Stimulated activated CD8-positive, alpha-beta memory T cell treated with anti-CD3 and anti-CD28 coated beads, Interleukin-12 subunit alpha, Interleukin-12 subunit beta, amount 100 ng/mL, for 24 hours (primary cell): ENCODE results near the gene USP33.
"Not testable (repeated sequence)": the region's sequence is repeated elsewhere in the genome, so short reads cannot be mapped to it uniquely, and the experiment has no call there.

ENCODE experiments used
- DNase-seq: peaks from one replicate; pipeline ENCODE4 v3.0.0-alpha.2; 2020; ENCODE audit errors: extremely low read depth

USP33 gene

DNA sequence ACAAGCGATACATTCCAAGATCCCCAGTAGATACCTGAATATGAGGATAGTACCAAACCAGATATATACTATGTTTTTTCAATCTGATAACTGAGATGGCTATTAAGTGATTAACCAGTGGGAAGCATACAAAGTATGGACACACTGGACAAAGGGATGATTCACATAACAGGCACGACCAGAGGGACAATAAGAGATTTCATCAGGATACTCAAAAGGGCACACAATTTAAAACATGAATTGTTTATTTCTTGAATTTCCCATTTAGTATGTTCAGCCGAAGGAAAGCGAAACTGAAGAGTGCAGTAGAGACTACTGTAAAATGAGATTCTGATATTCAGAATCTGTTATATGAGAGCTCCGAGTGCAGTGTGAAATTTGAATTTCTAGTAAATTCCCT lies 87.8 kb downstream of the USP33 start:
- no peak for DNase-seq

DNA sequence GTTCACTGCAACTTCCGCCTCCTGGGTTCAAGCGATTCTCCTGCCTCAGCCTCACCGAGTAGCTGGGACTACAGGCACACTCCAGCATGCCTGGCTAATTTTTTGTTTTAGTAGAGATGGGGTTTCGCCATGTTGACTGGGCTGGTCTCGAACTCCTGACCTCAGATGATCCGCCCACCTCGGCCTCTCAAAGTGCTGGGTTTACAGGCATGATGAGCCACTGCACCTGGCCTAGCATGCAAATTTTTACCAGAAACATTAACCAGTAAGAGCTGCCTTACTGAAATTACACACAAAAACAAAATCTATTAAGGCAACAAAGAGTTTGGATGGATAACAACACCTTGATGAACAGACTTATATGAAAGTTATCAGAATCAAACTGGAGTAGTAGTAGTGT lies 89.3 kb downstream of the USP33 start:
- DNase-seq = no peak

DNA sequence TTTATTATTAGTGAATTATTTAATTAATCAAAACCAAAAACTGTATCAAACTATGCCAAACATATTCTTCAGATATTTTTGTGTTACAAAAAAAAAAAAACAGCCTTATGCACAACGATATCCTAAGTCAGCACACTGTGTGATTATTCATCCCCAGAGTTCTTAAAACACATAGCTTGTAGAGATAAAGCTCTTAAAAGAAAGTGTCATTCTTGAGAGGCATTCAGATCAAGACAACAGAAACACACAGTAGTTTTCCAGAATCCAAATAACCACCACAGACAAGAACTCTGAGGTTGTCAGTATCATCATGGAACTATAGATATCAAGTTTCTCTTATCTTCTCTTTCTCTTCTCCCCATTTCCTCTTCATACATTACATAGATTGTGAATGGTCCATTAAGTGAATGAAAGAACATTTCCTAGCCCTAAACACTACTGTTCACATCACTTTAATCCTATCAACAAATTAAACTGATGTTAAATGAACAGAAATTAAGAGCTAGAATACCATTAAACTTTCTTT lies 90.7 kb downstream of the USP33 start:
- DNase-seq = no peak

GRCh38 chr1:77664939-77665516 lies 94.6 kb downstream of the USP33 start:
- no peak for DNase-seq

- DNase-seq = no peak
Measured at GRCh38 chr1:77661696-77662095, 98.0 kb downstream of the USP33 start.

GRCh38 chr1:77659879-77660593 lies 99.6 kb downstream of the USP33 start:
- no peak for DNase-seq

GRCh38 chr1:77658271-77658670 lies 101.4 kb downstream of the USP33 start:
- DNase-seq = no peak

GRCh38 chr1:77655431-77655974 lies 104.1 kb downstream of the USP33 start:
- no peak for DNase-seq

GRCh38 chr1:77652970-77653516 lies 106.6 kb downstream of the USP33 start:
- no peak for DNase-seq

GRCh38 chr1:77652268-77652667 lies 107.4 kb downstream of the USP33 start:
- no peak for DNase-seq

DNA sequence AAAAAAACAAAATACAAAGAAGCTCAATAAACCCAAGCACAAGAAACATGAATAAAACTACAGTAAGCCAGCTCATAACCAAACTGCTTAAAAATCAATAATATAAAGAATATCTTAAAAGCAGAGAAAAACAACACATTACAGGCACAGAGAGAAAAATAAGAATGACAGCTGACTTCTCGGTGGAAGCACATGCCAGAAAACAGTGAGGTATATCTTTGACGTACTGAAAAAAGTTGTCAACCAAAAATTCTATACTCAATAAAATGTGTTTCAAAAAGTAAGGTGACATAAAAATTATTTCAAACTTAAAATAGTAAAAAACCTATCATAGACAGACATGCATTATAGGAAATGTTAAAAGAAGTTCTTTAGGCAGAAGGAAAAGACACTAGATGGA lies 110.5 kb downstream of the USP33 start:
- DNase-seq = no peak

- DNase-seq = not testable (repeated sequence)
Measured at GRCh38 chr1:77646224-77646623, 113.4 kb downstream of the USP33 start.
